ENCODE results near the gene AGMAT. TPM values are rescaled to one million over a fixed set of nuclear protein-coding genes. Genes with fewer than 3 reads are reported as not detected.

Gene AGMAT
- total RNA-seq, 1 donor from 2014 or later = 5.4 TPM

DNA sequence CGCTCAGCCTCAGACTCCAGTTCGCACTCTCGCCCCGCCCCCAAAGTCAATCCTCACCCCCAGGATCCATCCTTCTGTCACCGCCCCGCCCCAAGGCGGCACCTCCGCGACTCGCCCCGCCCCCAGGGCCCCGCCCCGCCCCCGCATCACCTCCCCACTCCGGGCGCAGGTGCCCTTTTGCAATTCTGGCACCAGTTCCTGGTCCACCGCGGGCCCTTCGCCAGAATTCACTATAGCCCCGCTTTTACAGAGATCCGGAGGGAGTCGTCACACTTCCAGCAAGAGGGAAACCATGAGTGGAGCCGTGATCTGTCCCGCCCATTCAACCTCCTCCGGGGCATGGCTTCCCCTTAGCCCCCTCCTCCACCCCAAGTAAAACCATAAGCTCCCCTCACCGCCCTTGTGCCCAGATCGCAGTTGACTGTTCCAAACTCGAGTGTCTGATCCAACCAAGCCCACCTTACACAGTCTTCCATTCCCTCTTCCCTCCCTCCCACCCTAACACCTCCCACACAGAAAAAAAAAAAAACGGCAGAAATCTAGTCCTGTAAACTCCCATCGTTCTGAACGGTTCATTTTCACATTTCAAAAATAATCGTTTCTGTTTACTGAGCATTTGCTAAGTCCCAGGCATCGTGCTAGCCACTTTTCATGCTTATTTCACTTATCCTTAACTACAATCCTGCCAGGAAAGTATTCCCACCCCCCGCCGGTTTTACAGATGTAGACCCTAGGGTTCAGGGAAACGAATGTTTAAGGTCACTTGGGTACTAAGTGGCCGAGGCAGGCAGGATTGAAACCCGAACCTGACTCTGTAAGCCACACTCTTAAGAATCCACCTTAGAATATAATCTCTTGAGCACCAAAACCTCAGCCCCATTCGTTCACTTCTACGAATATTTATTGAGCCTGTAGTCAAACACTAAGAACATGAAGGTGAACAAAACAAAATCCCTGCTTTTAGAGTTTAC lies 59.5 kb downstream of the AGMAT start:
- Mint-ChIP-seq H3K27me3 (no peaks in the 10 kb centered on the region), H3K4me1 (ENCODE audit: unreplicated experiment) (peaks cover 37% of the 10 kb centered on the region), H3K9me3 (no peaks in the 10 kb centered on the region), H3K4me3 (peak overlapping the region; percentile 93), H3K27ac (peak overlapping the region; percentile 98), H3K36me3 (no peaks in the 10 kb centered on the region)
- TF ChIP-seq, protein P1, sequence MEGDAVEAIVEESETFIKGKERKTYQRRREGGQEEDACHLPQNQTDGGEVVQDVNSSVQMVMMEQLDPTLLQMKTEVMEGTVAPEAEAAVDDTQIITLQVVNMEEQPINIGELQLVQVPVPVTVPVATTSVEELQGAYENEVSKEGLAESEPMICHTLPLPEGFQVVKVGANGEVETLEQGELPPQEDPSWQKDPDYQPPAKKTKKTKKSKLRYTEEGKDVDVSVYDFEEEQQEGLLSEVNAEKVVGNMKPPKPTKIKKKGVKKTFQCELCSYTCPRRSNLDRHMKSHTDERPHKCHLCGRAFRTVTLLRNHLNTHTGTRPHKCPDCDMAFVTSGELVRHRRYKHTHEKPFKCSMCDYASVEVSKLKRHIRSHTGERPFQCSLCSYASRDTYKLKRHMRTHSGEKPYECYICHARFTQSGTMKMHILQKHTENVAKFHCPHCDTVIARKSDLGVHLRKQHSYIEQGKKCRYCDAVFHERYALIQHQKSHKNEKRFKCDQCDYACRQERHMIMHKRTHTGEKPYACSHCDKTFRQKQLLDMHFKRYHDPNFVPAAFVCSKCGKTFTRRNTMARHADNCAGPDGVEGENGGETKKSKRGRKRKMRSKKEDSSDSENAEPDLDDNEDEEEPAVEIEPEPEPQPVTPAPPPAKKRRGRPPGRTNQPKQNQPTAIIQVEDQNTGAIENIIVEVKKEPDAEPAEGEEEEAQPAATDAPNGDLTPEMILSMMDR (conservative IDR thresholded peaks at IDR 0.05) = no peak
- no peak for DNase-seq (ENCODE audit: extremely low spot score, unreplicated experiment)

DNA sequence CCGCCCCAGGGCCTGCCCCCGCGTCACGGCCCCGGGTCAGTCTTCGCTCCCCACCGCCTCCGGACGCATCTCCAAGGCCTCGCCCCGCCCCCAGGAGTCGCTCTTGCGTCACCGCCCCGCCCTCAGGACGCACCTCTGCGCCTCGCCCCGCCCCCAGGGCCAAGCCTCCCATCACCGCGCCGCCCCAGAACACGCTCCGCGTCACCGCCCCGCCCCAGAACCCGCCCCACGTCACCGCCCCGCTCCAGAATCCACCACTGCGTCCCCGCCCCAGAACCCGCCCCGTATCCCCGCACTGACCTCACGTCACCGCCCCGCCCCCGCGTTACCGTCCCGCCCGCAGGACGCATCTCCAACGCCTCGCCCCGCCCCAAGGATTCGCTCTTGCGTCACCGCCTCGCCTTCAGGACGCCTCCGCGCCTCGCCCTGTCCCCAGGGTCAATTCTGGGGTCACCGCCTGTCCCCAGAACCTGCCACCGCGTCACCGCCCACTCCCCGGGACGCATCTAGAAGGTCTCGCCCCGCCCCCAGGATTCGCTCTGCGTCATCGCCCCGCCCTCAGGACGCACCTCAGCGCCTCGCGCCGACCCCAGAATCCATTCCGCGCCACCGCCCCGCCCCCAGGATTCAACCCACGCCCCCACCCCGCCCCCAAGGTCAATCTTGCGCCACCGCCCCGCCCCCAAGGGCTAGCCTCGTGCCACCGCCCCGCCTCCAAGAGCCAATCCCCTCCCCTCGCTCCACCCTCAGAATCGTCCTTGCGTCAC lies 60.4 kb downstream of the AGMAT start:
- DNase-seq (ENCODE audit: extremely low spot score, unreplicated experiment) = peak; percentile 100
- Mint-ChIP-seq H3K9me3 (no peaks in the 10 kb centered on the region), H3K4me1 (ENCODE audit: unreplicated experiment) (peaks cover 37% of the 10 kb centered on the region), H3K36me3 (no peaks in the 10 kb centered on the region), H3K27ac (peak overlapping the region; percentile 98), H3K27me3 (no peaks in the 10 kb centered on the region), H3K4me3 (peak overlapping the region; percentile 93)
- TF ChIP-seq, protein P1 (conservative IDR thresholded peaks at IDR 0.05) = no peak

DNA sequence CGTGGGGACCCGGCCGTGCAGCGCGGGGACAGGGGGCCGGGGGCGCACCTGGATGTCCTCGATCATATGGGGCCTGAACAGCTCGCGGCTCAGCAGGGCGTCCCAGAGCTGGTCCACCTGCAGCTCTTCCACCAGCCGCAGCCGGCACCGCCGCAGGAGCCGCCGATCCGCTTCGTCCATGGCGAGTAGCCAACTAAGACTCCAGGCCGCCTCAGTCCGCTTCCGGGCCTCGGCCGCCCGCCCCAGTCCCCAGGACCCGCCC lies 60.9 kb downstream of the AGMAT start, which contains the start of gene CASP9:
CASP9 (minus strand) TSS at position 195 of the 262 bp plus-strand sequence; CDS start at position 180, 15 bp downstream.
- TF ChIP-seq, protein P1 (conservative IDR thresholded peaks at IDR 0.05) = no peak
- H3K4me3 Mint-ChIP-seq = peak within 1 kb of the TSS; percentile 93

DNA sequence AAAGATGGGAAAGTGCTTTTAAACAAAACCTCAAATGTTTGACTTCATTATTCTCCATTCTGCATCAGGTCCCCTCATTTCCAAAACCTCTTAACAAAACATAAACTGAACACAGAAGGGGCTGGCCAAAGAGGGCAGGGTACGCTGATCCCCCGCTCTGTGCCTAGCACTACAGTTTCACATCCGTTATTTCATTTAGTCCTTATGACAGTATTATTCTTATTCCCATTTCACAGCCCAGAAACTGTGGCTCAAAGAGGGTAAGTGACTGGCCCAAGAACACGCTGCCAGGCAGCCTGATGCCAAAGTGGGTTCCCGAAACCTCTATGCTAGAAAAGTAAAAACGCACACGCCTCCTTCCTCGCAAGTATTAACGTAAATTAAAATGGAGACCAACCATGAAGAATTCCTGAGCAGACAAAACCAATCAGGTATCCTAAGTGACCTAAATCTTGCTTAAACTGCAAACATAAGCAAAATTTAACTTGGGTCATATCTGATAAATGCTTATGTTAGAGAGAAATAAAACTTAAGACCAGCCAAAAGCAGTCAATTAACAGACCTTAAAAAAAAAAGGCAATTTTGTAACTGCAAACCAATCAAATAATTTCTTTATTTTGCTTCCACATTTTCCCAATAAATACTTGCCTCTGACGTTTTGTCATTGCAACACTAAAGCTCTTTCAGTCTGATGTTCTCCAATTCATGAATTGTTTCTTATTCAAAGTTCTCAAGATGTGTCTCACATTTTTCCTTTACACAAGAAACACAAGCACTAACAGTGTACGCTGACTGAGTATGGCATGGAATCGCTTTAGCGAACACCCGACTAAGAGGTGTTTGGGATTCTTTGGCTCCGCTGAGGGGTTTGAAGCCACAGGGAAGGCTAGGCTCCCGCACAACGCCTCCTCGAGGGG lies 61.5 kb downstream of the AGMAT start:
- Mint-ChIP-seq H3K9me3 (no peaks in the 10 kb centered on the region), H3K36me3 (no peaks in the 10 kb centered on the region), H3K4me3 (peak overlapping the region; percentile 93), H3K4me1 (ENCODE audit: unreplicated experiment) (peaks cover 30% of the 10 kb centered on the region), H3K27me3 (no peaks in the 10 kb centered on the region), H3K27ac (peak overlapping the region; percentile 98)
- DNase-seq (ENCODE audit: extremely low spot score, unreplicated experiment) = no peak
- TF ChIP-seq, protein P1 (conservative IDR thresholded peaks at IDR 0.05) = no peak

More for the DNA sequence above, 60.9 kb downstream of the AGMAT start, which contains the start of gene CASP9:
- no peak for DNase-seq (ENCODE audit: extremely low spot score, unreplicated experiment)
- Mint-ChIP-seq H3K27me3 (no peaks in the 10 kb centered on the region), H3K36me3 (no peaks in the 10 kb centered on the region), H3K9me3 (no peaks in the 10 kb centered on the region), H3K27ac (peak within 1 kb of the TSS; percentile 98), H3K4me1 (ENCODE audit: unreplicated experiment) (peaks cover 35% of the 10 kb centered on the region)

DNA sequence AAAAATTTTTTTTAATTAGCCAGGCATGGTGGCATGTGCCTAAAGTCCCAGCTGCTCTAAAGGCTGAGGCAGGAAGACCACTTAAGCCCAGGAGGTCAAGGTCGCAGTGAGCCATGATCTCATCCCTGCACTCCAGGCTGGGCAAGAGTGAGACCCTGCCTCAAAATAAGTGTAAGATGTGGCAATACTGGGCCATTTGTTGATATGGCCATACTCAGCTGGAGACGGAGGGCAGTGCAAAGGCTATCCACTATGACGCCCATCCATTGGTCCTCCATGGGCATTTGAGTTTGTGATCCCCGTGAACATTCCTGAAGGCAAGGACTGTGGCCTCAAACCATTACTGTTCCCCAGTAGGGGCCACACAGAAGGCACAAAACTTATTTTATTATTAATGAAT lies 62.3 kb downstream of the AGMAT start:
- Mint-ChIP-seq H3K27me3 (no peaks in the 10 kb centered on the region), H3K9me3 (no peaks in the 10 kb centered on the region), H3K27ac (peak overlapping the region; percentile 98), H3K4me3 (peak overlapping the region; percentile 63), H3K36me3 (no peaks in the 10 kb centered on the region), H3K4me1 (ENCODE audit: unreplicated experiment) (peaks cover 24% of the 10 kb centered on the region)
- TF ChIP-seq, protein P1 (conservative IDR thresholded peaks at IDR 0.05) = no peak
- DNase-seq (ENCODE audit: extremely low spot score, unreplicated experiment) = no peak

Data from type B pancreatic cell (in vitro differentiated cells).